ENCODE measurements around the gene OR1F1.
"Not testable (repeated sequence)": the region's sequence is repeated elsewhere in the genome, so short reads cannot be mapped to it uniquely, and the experiment has no call there.

OR1F1 gene

GRCh38 chr16:3150346-3151218, 37.4 kb upstream of the OR1F1 start:
- peak; percentile 93 to 97 for DNase-seq (ENCODE audit: extremely low read depth in 1 of 2, low read depth in 1 of 2)

GRCh38 chr16:3152027-3152276, 36.1 kb upstream of the OR1F1 start:
- DNase-seq (ENCODE audit: extremely low read depth in 1 of 2, low read depth in 1 of 2): no peak

- peak; percentile 82 to 84 for DNase-seq (ENCODE audit: extremely low read depth in 1 of 2, low read depth in 1 of 2)
Measured at GRCh38 chr16:3152277-3152990, 35.6 kb upstream of the OR1F1 start.

GRCh38 chr16:3152991-3153368, 35.0 kb upstream of the OR1F1 start:
- DNase-seq (ENCODE audit: extremely low read depth in 1 of 2, low read depth in 1 of 2): no peak

GRCh38 chr16:3155181-3155580, 32.8 kb upstream of the OR1F1 start:
- DNase-seq (ENCODE audit: extremely low read depth in 1 of 2, low read depth in 1 of 2): no peak

- no peak for DNase-seq (ENCODE audit: extremely low read depth in 1 of 2, low read depth in 1 of 2)
Measured at GRCh38 chr16:3155972-3156371, 32.0 kb upstream of the OR1F1 start.

- DNase-seq (ENCODE audit: extremely low read depth in 1 of 2, low read depth in 1 of 2): no peak
Measured at GRCh38 chr16:3157229-3158025, 30.6 kb upstream of the OR1F1 start.

GRCh38 chr16:3158026-3158509, 29.9 kb upstream of the OR1F1 start:
- no peak for DNase-seq (ENCODE audit: extremely low read depth in 1 of 2, low read depth in 1 of 2)

- DNase-seq (ENCODE audit: extremely low read depth in 1 of 2, low read depth in 1 of 2): peak; percentile 76 to 79
Measured at GRCh38 chr16:3158510-3159314, 29.3 kb upstream of the OR1F1 start.

- DNase-seq (ENCODE audit: extremely low read depth in 1 of 2, low read depth in 1 of 2): no peak
Measured at GRCh38 chr16:3161235-3162018, 26.6 kb upstream of the OR1F1 start.

- DNase-seq (ENCODE audit: extremely low read depth in 1 of 2, low read depth in 1 of 2): no peak
Measured at GRCh38 chr16:3164121-3164991, 23.6 kb upstream of the OR1F1 start.

- no peak for DNase-seq (ENCODE audit: extremely low read depth in 1 of 2, low read depth in 1 of 2)
Measured at GRCh38 chr16:3165111-3165822, 22.7 kb upstream of the OR1F1 start.

- DNase-seq (ENCODE audit: extremely low read depth in 1 of 2, low read depth in 1 of 2): no peak
Measured at GRCh38 chr16:3166505-3166886, 21.5 kb upstream of the OR1F1 start.

- not testable (repeated sequence) for DNase-seq (ENCODE audit: extremely low read depth in 1 of 2, low read depth in 1 of 2)
Measured at GRCh38 chr16:3168729-3169128, 19.3 kb upstream of the OR1F1 start.

GRCh38 chr16:3170440-3171180, 17.4 kb upstream of the OR1F1 start:
- DNase-seq (ENCODE audit: extremely low read depth in 1 of 2, low read depth in 1 of 2): no peak

- DNase-seq (ENCODE audit: extremely low read depth in 1 of 2, low read depth in 1 of 2): peak; percentile 52 to 61
Measured at GRCh38 chr16:3171181-3171854, 16.7 kb upstream of the OR1F1 start.
